HG02973 (cell line): Measurements from ENCODE around the gene EN2.

Experiments
- ATAC-seq: cut with Tn5 transposase; IDR thresholded peaks from one replicate; pipeline ENCODE4 v1.9.1; 2021; ENCODE audit warnings: moderate library complexity; ENCODE audit not compliant: unreplicated experiment

Gene EN2

GRCh38 chr7:155507576-155507975, 49.6 kb downstream of the EN2 start:
- ATAC-seq: no peak

GRCh38 chr7:155508376-155509358, 50.7 kb downstream of the EN2 start:
- no peak for ATAC-seq

- ATAC-seq: no peak
Observed at GRCh38 chr7:155509359-155509724, 51.4 kb downstream of the EN2 start.

GRCh38 chr7:155509725-155510551, 52.0 kb downstream of the EN2 start:
- ATAC-seq: no peak

- ATAC-seq: no peak
Observed at GRCh38 chr7:155510975-155511701, 53.2 kb downstream of the EN2 start.

GRCh38 chr7:155511702-155511996, 53.7 kb downstream of the EN2 start:
- no peak for ATAC-seq

GRCh38 chr7:155512246-155512887, 54.4 kb downstream of the EN2 start:
- ATAC-seq: no peak

DNA sequence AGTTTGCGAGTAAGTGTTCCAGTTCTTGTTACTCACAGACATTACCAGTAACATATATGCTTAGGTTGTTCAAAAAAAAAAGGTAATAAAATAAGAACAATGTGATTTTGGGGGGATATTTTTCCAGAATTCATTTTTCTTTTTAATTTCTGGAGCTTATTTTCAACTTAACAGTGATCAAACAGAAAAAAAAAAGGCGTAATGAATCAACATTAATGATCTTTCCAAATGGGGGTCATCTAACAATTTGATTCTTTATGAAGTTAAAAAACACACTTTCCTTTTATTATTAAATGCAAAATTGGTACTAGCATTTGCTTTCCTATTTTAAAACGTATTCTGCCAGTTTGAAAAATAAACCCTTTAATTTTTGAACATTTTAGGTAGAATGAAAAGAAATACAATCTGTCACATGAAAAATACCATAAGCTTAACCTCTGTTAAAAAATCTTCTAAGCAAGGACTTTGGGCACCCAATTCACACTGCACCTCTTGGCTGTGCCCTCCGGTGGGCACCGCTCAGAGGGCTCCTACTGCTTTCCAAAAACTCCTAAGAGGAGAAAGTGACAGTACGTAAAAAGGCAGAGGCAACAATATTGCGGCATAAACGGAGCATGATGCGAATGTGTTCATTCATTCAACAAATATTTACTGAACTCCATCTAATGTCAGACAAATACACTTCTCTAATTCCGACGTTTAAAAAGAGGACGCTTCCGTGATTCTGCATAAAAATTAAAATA, 55.8 kb downstream of the EN2 start:
- ATAC-seq: no peak

DNA sequence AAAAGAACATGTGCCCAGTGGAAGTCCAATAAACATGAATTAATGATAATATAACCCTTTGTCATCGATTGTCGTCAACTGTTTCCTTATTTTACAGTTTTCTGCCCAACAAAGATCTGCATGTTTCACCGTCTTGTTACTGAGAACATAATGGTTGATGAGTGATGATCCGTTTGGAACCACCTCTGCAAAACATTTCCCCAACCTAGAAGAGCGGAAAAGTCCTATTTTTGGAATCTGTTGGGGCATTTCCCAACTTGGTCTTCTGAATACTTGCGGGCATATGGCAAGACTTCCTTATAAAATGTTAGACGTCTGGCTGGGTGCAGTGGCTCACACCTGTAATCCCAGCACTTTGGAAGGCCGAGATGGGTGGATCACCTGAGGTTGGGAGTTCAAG, 56.4 kb downstream of the EN2 start:
- no peak for ATAC-seq
